H1 (cell line): ENCODE results near the gene CBL. TPM values are rescaled to one million over a fixed set of nuclear protein-coding genes. Genes with fewer than 3 reads are reported as not detected.

ENCODE experiments used
- CTBP2 ChIP-seq: IDR thresholded peaks from 2 replicates; pipeline ENCODE4 v1.7.0; 2011; ENCODE audit warnings: borderline replicate concordance, mild to moderate bottlenecking, moderate library complexity, mixed read lengths, low read length; ENCODE audit not compliant: insufficient read depth, insufficient read length
- EP300 ChIP-seq, 2 experiments: IDR thresholded peaks; 1 replicate in 1 of 2; 2 replicates in 1 of 2; pipeline ENCODE4 v1.6.1; 2011 to 2012; ENCODE audit warnings: low read depth in 2 of 2, low read length in 2 of 2, mild to moderate bottlenecking in 2 of 2, borderline replicate concordance in 1 of 2, inconsistent platforms in 1 of 2, moderate library complexity in 1 of 2
- polyA plus RNA-seq, 7 experiments: library from polyadenylated mRNA; depleted of rRNA in 3 of 7; stranded (reverse) in 5 of 7; unstranded in 2 of 7; fragments of >200 nt in 5 of 7; fragments of 200-250 nt in 2 of 7; gene quantifications; 1 replicate in 5 of 7; 2 replicates in 1 of 7; 4 replicates in 1 of 7; pipeline versions ENCODE4 v1.2.1 to v1.2.3, GENCODE V29; 2011 to 2013; ENCODE audit warnings: missing spikeins in 2 of 7, mixed read lengths in 2 of 7
- total RNA-seq: library from RNA; stranded (reverse); fragmentation: NEBNext Ultra II Directional; extraction: Animal tissue kit (Norgen Biotek cat#: 25700); gene quantifications from 2 replicates; pipeline ENCODE4 v1.2.1, GENCODE V29; 2021
- TF ChIP-seq, protein P1 (sequence below): IDR thresholded peaks from 2 replicates; pipeline ENCODE4 v1.6.1; 2011; ENCODE audit warnings: low read length, improper control_type of control experiment

Gene CBL
- total and polyA plus RNA-seq, 2 of the 8 experiments (the other 6 are each of a cell fraction or from before 2014, with no cell fraction given) = 23.1 to 57.8 TPM

DNA sequence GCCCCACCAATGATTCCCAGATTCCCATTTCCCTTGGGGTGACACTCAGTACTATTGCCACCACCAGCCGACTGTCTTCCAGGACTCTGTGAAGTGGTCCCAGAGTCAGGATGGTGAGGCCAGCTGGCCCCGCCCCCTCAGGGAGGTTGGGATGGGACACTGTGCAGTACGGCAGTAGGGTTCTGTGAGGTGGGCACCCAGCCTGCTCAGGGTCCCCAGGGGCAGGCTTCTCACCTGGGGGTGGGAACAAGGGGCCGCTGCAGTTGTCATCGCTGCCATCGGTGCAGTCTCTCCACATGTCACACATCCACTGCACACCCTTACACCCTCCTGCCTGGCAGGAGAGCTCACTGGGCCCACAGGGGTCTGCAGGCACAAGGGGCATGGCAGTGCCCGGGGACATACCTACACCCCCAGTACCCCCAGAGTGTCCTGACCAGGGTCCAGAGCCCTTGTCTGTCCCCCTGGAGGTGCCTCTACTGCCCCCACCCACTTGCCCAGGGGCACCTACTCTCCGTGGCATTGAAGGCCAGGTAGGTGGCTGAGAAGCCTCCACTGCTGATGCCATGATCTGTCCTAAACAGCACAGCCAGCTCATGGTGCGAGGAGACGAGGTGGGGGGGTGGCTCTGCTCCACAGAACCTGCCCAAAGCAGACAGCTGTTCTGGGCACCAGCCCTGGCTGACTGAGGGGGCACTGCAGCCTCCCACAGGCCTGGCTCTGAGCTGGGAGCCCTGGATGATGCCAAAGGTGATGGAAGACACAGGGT is 136.4 kb downstream of the CBL start (continued):
- TF ChIP-seq CTBP2 (no peak), EP300 (IDR thresholded peaks at IDR 0.05; ENCODE audit: borderline replicate concordance in 1 of 2, low read depth in 2 of 2, low read length in 2 of 2) (no peak)
- TF ChIP-seq, protein P1, sequence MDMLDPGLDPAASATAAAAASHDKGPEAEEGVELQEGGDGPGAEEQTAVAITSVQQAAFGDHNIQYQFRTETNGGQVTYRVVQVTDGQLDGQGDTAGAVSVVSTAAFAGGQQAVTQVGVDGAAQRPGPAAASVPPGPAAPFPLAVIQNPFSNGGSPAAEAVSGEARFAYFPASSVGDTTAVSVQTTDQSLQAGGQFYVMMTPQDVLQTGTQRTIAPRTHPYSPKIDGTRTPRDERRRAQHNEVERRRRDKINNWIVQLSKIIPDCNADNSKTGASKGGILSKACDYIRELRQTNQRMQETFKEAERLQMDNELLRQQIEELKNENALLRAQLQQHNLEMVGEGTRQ = no peak
- TF ChIP-seq, all 59 proteins: peak for 0
